HEK293 (cell line): ENCODE measurements around the gene PLAGL2.

Experiments
- CTCF ChIA-PET: fragments of 350-600 bp; formaldehyde crosslinking; extraction: SDS; loops from one replicate; lab custom pipeline; 2021; ENCODE audit warnings: antibody characterized with exemption; lab: Yijun Ruan, JAX
- POLR2A ChIA-PET: fragments of 300-600 bp; formaldehyde crosslinking; extraction: SDS; loops from one replicate; lab custom pipeline; 2020; ENCODE audit warnings: antibody characterized with exemption, inconsistent platforms; lab: Yijun Ruan, JAX
- H3K27ac ChIP-seq: fragments of 200-500 bp; sonication (Bioruptor generic); 2 replicates; pipeline ENCODE4 v1.5.1; 2014; ENCODE audit warnings: low read depth, low read length, control low read depth, inconsistent platforms; ENCODE audit errors: extremely low read depth
- H3K36me3 ChIP-seq, 2 experiments: fragments of 200-500 bp in 1 of 2; sonication (Bioruptor generic) in 1 of 2; 1 replicate in 1 of 2; 2 replicates in 1 of 2; pipeline ENCODE4 v1.5.1; 2014 to 2017; ENCODE audit warnings: inconsistent platforms in 2 of 2, low read length in 2 of 2; ENCODE audit not compliant: control insufficient read depth in 2 of 2, insufficient read depth in 1 of 2
- H3K4me1 ChIP-seq: fragments of 200-500 bp; sonication (Bioruptor generic); 2 replicates; pipeline ENCODE4 v1.5.1; 2014; ENCODE audit warnings: mild to moderate bottlenecking, low read length, inconsistent platforms; ENCODE audit not compliant: control insufficient read depth, insufficient read depth
- H3K4me3 ChIP-seq: 2 replicates; pipeline ENCODE4 v1.5.1; 2011; ENCODE audit warnings: low read depth, mild to moderate bottlenecking, control low read depth, low read length, moderate library complexity
- H3K9me3 ChIP-seq: fragments of 200-500 bp; sonication (Bioruptor generic); 2 replicates; pipeline ENCODE4 v1.5.1; 2014; ENCODE audit warnings: low read depth, low read length, inconsistent platforms; ENCODE audit not compliant: control insufficient read depth, insufficient read depth
- GLI2 ChIP-seq: fragments of 450-650 bp; formaldehyde crosslinking; IDR thresholded peaks from 2 replicates; pipeline ENCODE4; 2017; ENCODE audit warnings: missing biosample characterization, missing genetic modification characterization, low read depth, borderline replicate concordance
- GLIS1 ChIP-seq: fragments of 450-650 bp; formaldehyde crosslinking; IDR thresholded peaks from 2 replicates; pipeline ENCODE4 v1.5.1; 2016; ENCODE audit warnings: missing biosample characterization, missing genetic modification characterization
- REPIN1 ChIP-seq: fragments of 450-650 bp; formaldehyde crosslinking; IDR thresholded peaks from 2 replicates; pipeline ENCODE4 v1.5.1; 2017; ENCODE audit warnings: missing biosample characterization, missing genetic modification characterization, low read depth
- ZBTB49 ChIP-seq: fragments of 450-650 bp; formaldehyde crosslinking; IDR thresholded peaks from 2 replicates; pipeline ENCODE4 v1.5.1; 2016; ENCODE audit warnings: missing biosample characterization, missing genetic modification characterization, low read depth
- ZNF148 ChIP-seq: fragments of 450-650 bp; formaldehyde crosslinking; IDR thresholded peaks from 2 replicates; pipeline ENCODE4 v1.5.0; 2017; ENCODE audit warnings: missing biosample characterization, missing genetic modification characterization, borderline replicate concordance
- ZNF23 ChIP-seq: fragments of 450-650 bp; formaldehyde crosslinking; IDR thresholded peaks from 2 replicates; pipeline ENCODE4 v1.5.1; 2016; ENCODE audit warnings: missing biosample characterization, missing genetic modification characterization, borderline replicate concordance
- ZNF449 ChIP-seq: fragments of 450-650 bp; formaldehyde crosslinking; IDR thresholded peaks from 2 replicates; pipeline ENCODE4 v1.5.1; 2017; ENCODE audit warnings: missing biosample characterization, mild to moderate bottlenecking, missing genetic modification characterization, moderate library complexity
- ZNF518A ChIP-seq: fragments of 450-650 bp; formaldehyde crosslinking; conservative IDR thresholded peaks from 2 replicates; pipeline ENCODE4 v1.5.1; 2016; ENCODE audit warnings: low read depth, missing biosample characterization, missing genetic modification characterization
- ZSCAN16 ChIP-seq: fragments of 450-650 bp; formaldehyde crosslinking; IDR thresholded peaks from 2 replicates; pipeline ENCODE4 v1.5.1; 2016; ENCODE audit warnings: missing biosample characterization, missing genetic modification characterization
- TF ChIP-seq, protein P1 (sequence below): fragments of 450-650 bp; formaldehyde crosslinking; IDR thresholded peaks from 2 replicates; pipeline ENCODE4 v1.5.1; 2016; ENCODE audit warnings: missing biosample characterization, missing genetic modification characterization
- TF ChIP-seq, protein P2 (sequence below): fragments of 450-650 bp; IDR thresholded peaks from 2 replicates; pipeline ENCODE4 v1.5.1; 2018; ENCODE audit warnings: missing biosample characterization, mild to moderate bottlenecking, missing genetic modification characterization
- TF ChIP-seq, protein P3 (sequence below): fragments of 450-650 bp; formaldehyde crosslinking; IDR thresholded peaks from 2 replicates; pipeline ENCODE4 v1.5.1; 2016; ENCODE audit warnings: missing biosample characterization, missing genetic modification characterization

The PLAGL2 gene

DNA sequence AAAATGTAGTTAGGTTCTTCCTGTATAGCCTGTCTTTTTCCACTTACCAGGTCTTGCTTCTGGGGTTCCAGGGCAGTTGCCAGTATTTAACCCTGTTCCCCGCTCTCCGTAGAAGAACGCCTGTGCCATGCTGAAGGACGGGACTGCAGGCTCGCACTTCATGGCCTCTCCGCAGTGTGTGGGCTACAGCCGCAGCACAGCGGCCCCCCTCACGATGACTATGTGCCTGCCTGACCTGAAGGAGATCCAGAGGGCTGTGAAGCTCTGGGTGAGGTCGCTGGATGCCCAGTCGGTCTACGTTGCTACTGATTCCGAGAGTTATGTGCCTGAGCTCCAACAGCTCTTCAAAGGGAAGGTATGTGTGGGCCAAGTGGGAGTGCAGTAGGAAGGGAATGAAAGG is 23.2 kb upstream of the PLAGL2 start (continued):
- no peak for TF ChIP-seq GLI2 (tag by site-specific recombination)

GRCh38 chr20:32229251-32229747 is 21.8 kb upstream of the PLAGL2 start:
- TF ChIP-seq GLIS1 (peak; percentile 39; the same call in 1 of the 2 replicates), ZNF449 (no peak)
- TF ChIP-seq, protein P1, sequence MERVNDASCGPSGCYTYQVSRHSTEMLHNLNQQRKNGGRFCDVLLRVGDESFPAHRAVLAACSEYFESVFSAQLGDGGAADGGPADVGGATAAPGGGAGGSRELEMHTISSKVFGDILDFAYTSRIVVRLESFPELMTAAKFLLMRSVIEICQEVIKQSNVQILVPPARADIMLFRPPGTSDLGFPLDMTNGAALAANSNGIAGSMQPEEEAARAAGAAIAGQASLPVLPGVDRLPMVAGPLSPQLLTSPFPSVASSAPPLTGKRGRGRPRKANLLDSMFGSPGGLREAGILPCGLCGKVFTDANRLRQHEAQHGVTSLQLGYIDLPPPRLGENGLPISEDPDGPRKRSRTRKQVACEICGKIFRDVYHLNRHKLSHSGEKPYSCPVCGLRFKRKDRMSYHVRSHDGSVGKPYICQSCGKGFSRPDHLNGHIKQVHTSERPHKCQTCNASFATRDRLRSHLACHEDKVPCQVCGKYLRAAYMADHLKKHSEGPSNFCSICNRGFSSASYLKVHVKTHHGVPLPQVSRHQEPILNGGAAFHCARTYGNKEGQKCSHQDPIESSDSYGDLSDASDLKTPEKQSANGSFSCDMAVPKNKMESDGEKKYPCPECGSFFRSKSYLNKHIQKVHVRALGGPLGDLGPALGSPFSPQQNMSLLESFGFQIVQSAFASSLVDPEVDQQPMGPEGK (tag by site-specific recombination) = no peak
- TF ChIP-seq, protein P2, sequence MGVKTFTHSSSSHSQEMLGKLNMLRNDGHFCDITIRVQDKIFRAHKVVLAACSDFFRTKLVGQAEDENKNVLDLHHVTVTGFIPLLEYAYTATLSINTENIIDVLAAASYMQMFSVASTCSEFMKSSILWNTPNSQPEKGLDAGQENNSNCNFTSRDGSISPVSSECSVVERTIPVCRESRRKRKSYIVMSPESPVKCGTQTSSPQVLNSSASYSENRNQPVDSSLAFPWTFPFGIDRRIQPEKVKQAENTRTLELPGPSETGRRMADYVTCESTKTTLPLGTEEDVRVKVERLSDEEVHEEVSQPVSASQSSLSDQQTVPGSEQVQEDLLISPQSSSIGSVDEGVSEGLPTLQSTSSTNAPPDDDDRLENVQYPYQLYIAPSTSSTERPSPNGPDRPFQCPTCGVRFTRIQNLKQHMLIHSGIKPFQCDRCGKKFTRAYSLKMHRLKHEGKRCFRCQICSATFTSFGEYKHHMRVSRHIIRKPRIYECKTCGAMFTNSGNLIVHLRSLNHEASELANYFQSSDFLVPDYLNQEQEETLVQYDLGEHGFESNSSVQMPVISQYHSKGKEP (tag by site-specific recombination) = no peak
- no peaks in the 10 kb centered on the region for H3K4me1 ChIP-seq
- H3K9me3 ChIP-seq = no peaks in the 10 kb centered on the region
- H3K27ac ChIP-seq = no peak overlapping the region
- ChIA-PET CTCF (no interaction called here), POLR2A (no interaction called here)
- peaks cover 14 to 85% of the 10 kb centered on the region in 2 experiments for H3K36me3 ChIP-seq
- H3K4me3 ChIP-seq = no peak overlapping the region

GRCh38 chr20:32227744-32228688 is 20.5 kb upstream of the PLAGL2 start:
- CTCF ChIA-PET = no interaction called here
- Histone ChIP-seq H3K4me3 (no peak overlapping the region), H3K36me3 (peaks cover 14 to 84% of the 10 kb centered on the region in 2 experiments), H3K27ac (no peak overlapping the region), H3K9me3 (no peaks in the 10 kb centered on the region), H3K4me1 (no peaks in the 10 kb centered on the region)
- POLR2A ChIA-PET = no interaction called here
- TF ChIP-seq ZSCAN16 (tag by site-specific recombination) (no peak), ZNF148 (no peak), ZNF518A (tag by site-specific recombination) (0 out of 2 replicates have a peak, but pooled peaks have one; percentile 6), REPIN1 (tag by site-specific recombination) (no peak), ZNF23 (tag by site-specific recombination) (no peak), ZBTB49 (no peak)
- TF ChIP-seq, protein P3, sequence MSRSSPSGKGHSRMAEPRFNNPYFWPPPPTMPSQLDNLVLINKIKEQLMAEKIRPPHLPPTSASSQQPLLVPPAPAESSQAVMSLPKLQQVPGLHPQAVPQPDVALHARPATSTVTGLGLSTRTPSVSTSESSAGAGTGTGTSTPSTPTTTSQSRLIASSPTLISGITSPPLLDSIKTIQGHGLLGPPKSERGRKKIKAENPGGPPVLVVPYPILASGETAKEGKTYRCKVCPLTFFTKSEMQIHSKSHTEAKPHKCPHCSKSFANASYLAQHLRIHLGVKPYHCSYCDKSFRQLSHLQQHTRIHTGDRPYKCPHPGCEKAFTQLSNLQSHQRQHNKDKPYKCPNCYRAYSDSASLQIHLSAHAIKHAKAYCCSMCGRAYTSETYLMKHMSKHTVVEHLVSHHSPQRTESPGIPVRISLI (tag by site-specific recombination) = no peak
